ENCODE results near the gene TBC1D12.

TBC1D12 gene

GRCh38 chr10:94409021-94409657 is 6.8 kb downstream of the TBC1D12 start:
- DNase-seq: no peak

- no peak for DNase-seq
Observed at GRCh38 chr10:94411304-94411703, 9.0 kb downstream of the TBC1D12 start.

- no peak for DNase-seq
Observed at GRCh38 chr10:94412449-94412848, 10.1 kb downstream of the TBC1D12 start.

GRCh38 chr10:94413361-94413760 is 11.0 kb downstream of the TBC1D12 start:
- no peak for DNase-seq

- DNase-seq: no peak
Observed at GRCh38 chr10:94416896-94417295, 14.6 kb downstream of the TBC1D12 start.

- DNase-seq: no peak
Observed at GRCh38 chr10:94417321-94417720, 15.0 kb downstream of the TBC1D12 start.

- no peak for DNase-seq
Observed at GRCh38 chr10:94420516-94420915, 18.2 kb downstream of the TBC1D12 start.

- DNase-seq: no peak
Observed at GRCh38 chr10:94420998-94421528, 18.7 kb downstream of the TBC1D12 start.

GRCh38 chr10:94423627-94424026 is 21.3 kb downstream of the TBC1D12 start:
- no peak for DNase-seq

- DNase-seq: no peak
Observed at GRCh38 chr10:94424714-94425337, 22.5 kb downstream of the TBC1D12 start.

- no peak for DNase-seq
Observed at GRCh38 chr10:94425942-94426341, 23.6 kb downstream of the TBC1D12 start.

- no peak for DNase-seq
Observed at GRCh38 chr10:94427166-94427565, 24.8 kb downstream of the TBC1D12 start.

GRCh38 chr10:94428766-94429707 is 26.7 kb downstream of the TBC1D12 start:
- no peak for DNase-seq

- DNase-seq: no peak
Observed at GRCh38 chr10:94430701-94431100, 28.4 kb downstream of the TBC1D12 start.

- no peak for DNase-seq
Observed at GRCh38 chr10:94432443-94432842, 30.1 kb downstream of the TBC1D12 start.

GRCh38 chr10:94439275-94439861 is 37.0 kb downstream of the TBC1D12 start:
- DNase-seq: no peak

GRCh38 chr10:94440096-94440495 is 37.8 kb downstream of the TBC1D12 start:
- DNase-seq: no peak

GRCh38 chr10:94443047-94443446 is 40.7 kb downstream of the TBC1D12 start:
- DNase-seq: no peak

GRCh38 chr10:94443549-94443948 is 41.2 kb downstream of the TBC1D12 start:
- DNase-seq: no peak

GRCh38 chr10:94450782-94451181 is 48.4 kb downstream of the TBC1D12 start:
- DNase-seq: no peak

- no peak for DNase-seq
Observed at GRCh38 chr10:94451883-94452519, 49.7 kb downstream of the TBC1D12 start.

GRCh38 chr10:94456942-94457341 is 54.6 kb downstream of the TBC1D12 start:
- no peak for DNase-seq

- DNase-seq: no peak
Observed at GRCh38 chr10:94459385-94459784, 57.0 kb downstream of the TBC1D12 start.

All from activated T-cell treated with anti-CD3 and anti-CD28 coated beads, Interleukin-2, amount 50 U/mL, for 1 hour (primary cell).